RWPE1 (cell line): ENCODE data around the gene MBLAC1.

ENCODE experiments used
- CTCF ChIA-PET: fragments of 350-600 bp; sonication (Branson Sonifier 250); formaldehyde crosslinking; extraction: SDS; loops from one replicate; lab custom pipeline; 2021; lab: Yijun Ruan, JAX
- POLR2A ChIA-PET: fragments of 400-600 bp; formaldehyde crosslinking; extraction: SDS; loops from one replicate; lab custom pipeline; 2020; ENCODE audit warnings: antibody characterized with exemption; ENCODE audit not compliant: low non-redundant PET; lab: Yijun Ruan, JAX
- DNase-seq: peaks from one replicate; pipeline ENCODE4 v3.0.0; 2012; ENCODE audit warnings: low spot score
- H3K27ac ChIP-seq: fragments of 450-650 bp; 2 replicates; pipeline ENCODE4 v1.5.1; 2017
- CTCF ChIP-seq: fragments of 450-650 bp; conservative IDR thresholded peaks from 2 replicates; pipeline ENCODE4 v1.5.1; 2017; ENCODE audit warnings: low read depth, mild to moderate bottlenecking

Gene MBLAC1

DNA sequence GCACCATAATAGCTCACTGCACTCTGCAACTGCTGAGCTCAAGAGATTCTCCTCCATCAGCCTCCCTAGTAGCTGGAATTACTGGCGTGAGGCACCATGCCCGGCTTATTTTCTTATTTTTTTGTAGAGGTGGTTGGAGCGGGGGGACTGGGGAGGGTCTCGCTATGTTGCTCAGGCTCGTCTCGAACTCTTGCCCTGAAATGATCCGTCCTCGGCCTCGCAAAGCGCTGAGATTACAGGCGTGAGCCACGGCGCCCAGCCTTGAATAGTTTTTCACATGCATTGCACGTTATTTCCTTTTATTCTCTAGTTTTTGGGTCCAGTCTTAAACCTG lies 21.4 kb downstream of the MBLAC1 start:
- ChIA-PET CTCF (interaction anchor here (0.6 kb wide), 1 partner anchor 19 kb away, joined by 4 read pairs; no protein-coding TSS in a partner anchor), POLR2A (interaction anchor here (0.9 to 1.6 kb wide), 4 partner anchors 10 to 29 kb away, joined by 3 to 10 read pairs (median 4); partner anchors contain the start of genes GPC2 and STAG3)
- H3K27ac ChIP-seq, result peak overlapping the region; percentile 78
- no peak for TF ChIP-seq CTCF
- no peak for DNase-seq

- peak within 1 kb of the TSS; percentile 78 for H3K27ac ChIP-seq
- TF ChIP-seq CTCF, result no peak
- ChIA-PET POLR2A (interaction anchor here (0.5 to 1.6 kb wide), 7 partner anchors 9 to 46 kb away, joined by 3 to 10 read pairs (median 3); partner anchors contain the start of genes GPC2 and STAG3), CTCF (interaction anchor here (0.6 kb wide), 1 partner anchor 20 kb away, joined by 4 read pairs; no protein-coding TSS in a partner anchor)
- DNase-seq, result peak; percentile 99
Measured at GRCh38 chr7:100148559-100149328, 22.0 kb downstream of the MBLAC1 start, which contains the start of gene LAMTOR4. TSS of gene LAMTOR4 (plus strand) at chr7:100148918. CDS start at chr7:100148973, 55 bp downstream.

GRCh38 chr7:100152404-100152803 lies 25.6 kb downstream of the MBLAC1 start:
- no peak overlapping the region for H3K27ac ChIP-seq
- DNase-seq, result no peak
- no peak for TF ChIP-seq CTCF
- ChIA-PET POLR2A (no interaction called here), CTCF (no interaction called here)

- ChIA-PET POLR2A (no interaction called here), CTCF (no interaction called here)
- no peak for TF ChIP-seq CTCF
- H3K27ac ChIP-seq, result peak overlapping the region; percentile 93
- no peak for DNase-seq
Measured at GRCh38 chr7:100152937-100153666, 26.3 kb downstream of the MBLAC1 start.

- no peak for DNase-seq
- no peak for TF ChIP-seq CTCF
- H3K27ac ChIP-seq, result peak overlapping the region; percentile 93
- ChIA-PET POLR2A (interaction anchor here (1.4 kb wide), 1 partner anchor 274 kb away, joined by 4 read pairs; the partner anchor contains the start of gene ZCWPW1), CTCF (interaction anchor here (0.8 kb wide), 1 partner anchor 21 kb away, joined by 3 read pairs; no protein-coding TSS in a partner anchor)
Measured at GRCh38 chr7:100153708-100154535, 27.2 kb downstream of the MBLAC1 start.
